BE2C (cell line): ENCODE data around the gene TRIM7.

ENCODE experiments used
- DNase-seq: peaks from one replicate; pipeline ENCODE4 v3.0.0-alpha.2; 2020
- H3K27me3 ChIP-seq: fragments of 250-450 bp; sonication (Bioruptor Pico); 2 replicates; pipeline ENCODE4 v1.5.1; 2020; ENCODE audit warnings: mild to moderate bottlenecking
- H3K36me3 ChIP-seq: fragments of 250-450 bp; sonication (Bioruptor Pico); 2 replicates; pipeline ENCODE4 v1.5.1; 2020; ENCODE audit warnings: mild to moderate bottlenecking
- H3K4me1 ChIP-seq: fragments of 250-450 bp; sonication (Bioruptor Pico); 2 replicates; pipeline ENCODE4 v1.5.1; 2020
- H3K4me3 ChIP-seq: 2 replicates; pipeline ENCODE4 v1.5.1; 2011; ENCODE audit warnings: low read depth, low read length
- H3K9me3 ChIP-seq: fragments of 250-450 bp; sonication (Bioruptor Pico); 2 replicates; pipeline ENCODE4 v1.5.1; 2020
- CTCF ChIP-seq: IDR thresholded peaks from 2 replicates; pipeline ENCODE4 v1.5.1; 2012; ENCODE audit warnings: mild to moderate bottlenecking, low read depth, low read length

Gene TRIM7

GRCh38 chr5:181243018-181243563 is 38.1 kb upstream of the TRIM7 start:
- no peak for TF ChIP-seq CTCF
- no peaks in the 10 kb centered on the region for H3K9me3 ChIP-seq
- peaks cover 59% of the 10 kb centered on the region for H3K36me3 ChIP-seq
- peak overlapping the region; percentile 96 for H3K4me3 ChIP-seq
- H3K4me1 ChIP-seq, result peaks cover 9% of the 10 kb centered on the region
- no peak for DNase-seq
- H3K27me3 ChIP-seq, result no peaks in the 10 kb centered on the region

- H3K9me3 ChIP-seq, result no peaks in the 10 kb centered on the region
- no peak for TF ChIP-seq CTCF
- peaks cover 69% of the 10 kb centered on the region for H3K36me3 ChIP-seq
- no peak for DNase-seq
- H3K4me1 ChIP-seq, result peaks cover 9% of the 10 kb centered on the region
- H3K4me3 ChIP-seq, result peak overlapping the region; percentile 96
- no peaks in the 10 kb centered on the region for H3K27me3 ChIP-seq
These were observed 37.0 kb upstream of the TRIM7 start for GRCh38 chr5:181242031-181242451.

GRCh38 chr5:181241393-181241975 is 36.5 kb upstream of the TRIM7 start:
- H3K36me3 ChIP-seq, result peaks cover 69% of the 10 kb centered on the region
- TF ChIP-seq CTCF, result no peak
- no peak for DNase-seq

GRCh38 chr5:181239062-181239663 is 34.2 kb upstream of the TRIM7 start:
- Histone ChIP-seq H3K36me3 (peaks cover 91% of the 10 kb centered on the region), H3K9me3 (no peaks in the 10 kb centered on the region), H3K4me3 (no peak overlapping the region), H3K27me3 (0 out of 2 replicates have a peak, but pooled peaks cover 2% of the 10 kb centered on the region), H3K4me1 (peaks cover 18% of the 10 kb centered on the region)
- TF ChIP-seq CTCF, result no peak
- no peak for DNase-seq

More at GRCh38 chr5:181241393-181241975, 36.5 kb upstream of the TRIM7 start:
- no peaks in the 10 kb centered on the region for H3K9me3 ChIP-seq
- peaks cover 9% of the 10 kb centered on the region for H3K4me1 ChIP-seq
- peak overlapping the region; percentile 96 for H3K4me3 ChIP-seq
- H3K27me3 ChIP-seq, result no peaks in the 10 kb centered on the region

GRCh38 chr5:181237729-181238385 is 32.9 kb upstream of the TRIM7 start:
- no peaks in the 10 kb centered on the region for H3K9me3 ChIP-seq
- 0 out of 2 replicates have a peak, but pooled peaks cover 2% of the 10 kb centered on the region for H3K27me3 ChIP-seq
- no peak overlapping the region for H3K4me3 ChIP-seq
- no peak for TF ChIP-seq CTCF
- H3K4me1 ChIP-seq, result peaks cover 18% of the 10 kb centered on the region
- DNase-seq, result no peak
- peaks cover 86% of the 10 kb centered on the region for H3K36me3 ChIP-seq
